HEK293T (cell line): Measurements from ENCODE around the gene DENND1B.
"Not testable (repeated sequence)": the region's sequence is repeated elsewhere in the genome, so short reads cannot be mapped to it uniquely, and the experiment has no call there.

Experiments used
- CTCF ChIA-PET: fragments of 350-600 bp; formaldehyde crosslinking; extraction: SDS; loops from one replicate; lab custom pipeline; 2021; ENCODE audit warnings: antibody characterized with exemption, inconsistent platforms; lab: Yijun Ruan, JAX
- POLR2A ChIA-PET: fragments of 350-600 bp; formaldehyde crosslinking; extraction: SDS; loops from one replicate; lab custom pipeline; 2020; ENCODE audit warnings: antibody characterized with exemption, inconsistent platforms; lab: Yijun Ruan, JAX
- DNase-seq: peaks from one replicate; pipeline ENCODE4 v3.0.0; 2012; ENCODE audit warnings: mixed read lengths; ENCODE audit errors: extremely low spot score
- ARNT ChIP-seq: fragments of 450-650 bp; IDR thresholded peaks from 2 replicates; pipeline ENCODE4 v1.6.1; 2017; ENCODE audit warnings: mild to moderate bottlenecking
- BHLHE40 ChIP-seq: fragments of 450-650 bp; IDR thresholded peaks from 2 replicates; pipeline ENCODE4 v1.6.1; 2016; ENCODE audit warnings: mild to moderate bottlenecking, moderate library complexity, borderline replicate concordance
- CTBP1 ChIP-seq: fragments of 450-650 bp; IDR thresholded peaks from 2 replicates; pipeline ENCODE4 v1.6.1; 2016; ENCODE audit warnings: borderline replicate concordance
- ELF4 ChIP-seq: fragments of 450-650 bp; IDR thresholded peaks from 2 replicates; pipeline ENCODE4 v1.6.1; 2017; ENCODE audit warnings: antibody characterized with exemption
- FOXA1 ChIP-seq: fragments of 450-650 bp; IDR thresholded peaks from 2 replicates; pipeline ENCODE4 v1.6.1; 2016; ENCODE audit warnings: mild to moderate bottlenecking
- FOXK2 ChIP-seq: fragments of 450-650 bp; IDR thresholded peaks from 2 replicates; pipeline ENCODE4 v1.6.1; 2016; ENCODE audit warnings: mild to moderate bottlenecking
- FOXM1 ChIP-seq: fragments of 450-650 bp; IDR thresholded peaks from 2 replicates; pipeline ENCODE4 v1.6.1; 2017; ENCODE audit warnings: mild to moderate bottlenecking, borderline replicate concordance
- HDGF ChIP-seq: fragments of 450-650 bp; IDR thresholded peaks from 2 replicates; pipeline ENCODE4 v1.6.1; 2017; ENCODE audit warnings: antibody characterized with exemption, borderline replicate concordance
- L3MBTL2 ChIP-seq: fragments of 450-650 bp; conservative IDR thresholded peaks from 2 replicates; pipeline ENCODE4 v1.6.1; 2016; ENCODE audit warnings: mild to moderate bottlenecking
- LEF1 ChIP-seq: fragments of 450-650 bp; IDR thresholded peaks from 2 replicates; pipeline ENCODE4 v1.6.1; 2017; ENCODE audit warnings: mild to moderate bottlenecking, borderline replicate concordance
- NFRKB ChIP-seq: fragments of 450-650 bp; IDR thresholded peaks from 2 replicates; pipeline ENCODE4 v1.6.1; 2016; ENCODE audit warnings: mild to moderate bottlenecking, moderate library complexity
- PKNOX1 ChIP-seq: fragments of 450-650 bp; IDR thresholded peaks from 2 replicates; pipeline ENCODE4 v1.6.1; 2016
- SP1 ChIP-seq: fragments of 450-650 bp; IDR thresholded peaks from 2 replicates; pipeline ENCODE4 v1.6.1; 2017
- SUZ12 ChIP-seq: fragments of 450-650 bp; IDR thresholded peaks from 2 replicates; pipeline ENCODE4 v1.6.1; 2016; ENCODE audit warnings: mild to moderate bottlenecking
- TARDBP ChIP-seq: fragments of 450-650 bp; IDR thresholded peaks from 2 replicates; pipeline ENCODE4 v1.6.1; 2016
- ZNF384 ChIP-seq: fragments of 450-650 bp; IDR thresholded peaks from 2 replicates; pipeline ENCODE4 v1.6.1; 2016

The DENND1B gene

GRCh38 chr1:197763307-197763706, 12.0 kb downstream of the DENND1B start:
- ChIA-PET POLR2A (no interaction called here), CTCF (no interaction called here)
- DNase-seq = no peak
- TF ChIP-seq CTBP1 = no peak
- no peak for TF ChIP-seq L3MBTL2
- TF ChIP-seq TARDBP = no peak
- TF ChIP-seq SUZ12 = no peak
- TF ChIP-seq PKNOX1 = no peak
- no peak for TF ChIP-seq HDGF
- TF ChIP-seq ARNT = no peak
- TF ChIP-seq FOXM1 = no peak

DNA sequence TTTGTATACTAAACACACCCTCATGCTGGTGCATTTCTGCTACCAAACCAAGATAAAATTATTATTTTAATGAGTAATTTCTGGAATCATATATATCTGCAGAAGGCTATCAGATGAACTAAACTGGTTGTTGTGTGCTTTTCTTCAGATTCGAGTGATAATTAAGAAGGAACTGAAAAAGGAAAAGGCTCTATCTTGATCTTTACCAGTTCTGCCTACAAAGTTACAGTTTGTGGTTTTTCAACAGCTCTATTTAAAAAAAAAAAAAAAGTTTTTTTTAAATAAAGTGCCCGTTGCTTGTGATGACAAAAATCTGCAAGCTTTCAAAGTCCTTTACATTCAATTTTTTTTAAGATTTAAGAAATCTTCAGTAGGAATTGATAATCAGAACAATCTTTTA, 13.6 kb downstream of the DENND1B start:
- no peak for DNase-seq
- ChIA-PET POLR2A (no interaction called here), CTCF (no interaction called here)
- no peak for TF ChIP-seq FOXA1
- no peak for TF ChIP-seq ELF4
- no peak for TF ChIP-seq FOXM1
- no peak for TF ChIP-seq BHLHE40
- no peak for TF ChIP-seq NFRKB
- TF ChIP-seq LEF1 = no peak
- TF ChIP-seq SP1 = no peak
- TF ChIP-seq SUZ12 = no peak
- TF ChIP-seq ZNF384 = no peak
- no peak for TF ChIP-seq FOXK2
- TF ChIP-seq HDGF = no peak
- no peak for TF ChIP-seq ARNT
- no peak for TF ChIP-seq TARDBP
- no peak for TF ChIP-seq L3MBTL2
- no peak for TF ChIP-seq PKNOX1

GRCh38 chr1:197755553-197755952, 19.7 kb downstream of the DENND1B start:
- CTCF ChIA-PET = interaction anchor here (0.8 kb wide), 1 partner anchor 171 kb away, joined by 3 read pairs; no protein-coding TSS in a partner anchor
- DNase-seq, POLR2A ChIA-PET: not testable (repeated sequence)

DNA sequence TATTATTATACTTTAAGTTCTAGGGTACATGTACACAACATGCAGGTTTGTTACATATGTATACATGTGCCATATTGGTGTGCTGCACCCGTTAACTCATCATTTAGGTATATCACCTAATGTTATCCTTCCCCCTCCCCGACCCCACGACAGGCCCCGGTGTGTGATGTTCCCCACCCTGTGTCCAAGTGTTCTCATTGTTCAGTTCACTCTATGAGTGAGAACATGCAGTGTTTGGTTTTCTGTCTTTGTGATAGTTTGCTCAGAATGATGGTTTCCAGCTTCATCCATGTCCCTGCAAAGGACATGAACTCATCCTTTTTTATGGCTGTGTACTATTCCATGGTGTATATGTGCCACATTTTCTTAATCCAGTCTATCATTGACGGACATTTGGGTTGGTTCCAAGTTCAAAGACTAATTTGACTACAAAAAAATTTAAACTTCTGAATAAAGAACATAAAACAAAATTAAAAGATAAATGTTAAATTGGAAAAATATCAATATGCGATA, 22.6 kb downstream of the DENND1B start:
- DNase-seq, POLR2A ChIA-PET, CTCF ChIA-PET: not testable (repeated sequence)

DNA sequence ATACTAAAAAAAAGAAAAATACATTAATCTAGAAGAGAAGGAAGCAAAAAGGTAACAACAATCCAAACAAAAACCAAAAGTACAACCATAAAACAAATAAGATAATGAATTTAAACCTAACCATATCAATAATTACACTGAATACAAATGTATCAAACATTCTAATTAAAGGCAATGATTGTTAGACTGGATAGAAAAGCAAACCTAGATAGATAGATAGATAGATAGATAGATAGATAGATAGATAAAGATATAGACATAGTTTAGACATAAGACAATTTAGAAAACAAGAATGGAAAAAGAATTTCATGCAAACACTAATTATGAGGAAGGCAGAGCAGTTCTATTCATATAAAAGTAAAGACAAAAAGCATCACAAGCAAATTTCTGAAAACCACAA, 24.9 kb downstream of the DENND1B start:
- POLR2A ChIA-PET = no interaction called here
- TF ChIP-seq L3MBTL2 (no peak), SP1 (no peak), NFRKB (no peak), SUZ12 (no peak), CTBP1 (no peak), HDGF (no peak), BHLHE40 (no peak), FOXK2 (no peak), LEF1 (no peak), FOXA1 (no peak), TARDBP (no peak), ARNT (no peak)
- CTCF ChIA-PET = no interaction called here
- DNase-seq = no peak

DNA sequence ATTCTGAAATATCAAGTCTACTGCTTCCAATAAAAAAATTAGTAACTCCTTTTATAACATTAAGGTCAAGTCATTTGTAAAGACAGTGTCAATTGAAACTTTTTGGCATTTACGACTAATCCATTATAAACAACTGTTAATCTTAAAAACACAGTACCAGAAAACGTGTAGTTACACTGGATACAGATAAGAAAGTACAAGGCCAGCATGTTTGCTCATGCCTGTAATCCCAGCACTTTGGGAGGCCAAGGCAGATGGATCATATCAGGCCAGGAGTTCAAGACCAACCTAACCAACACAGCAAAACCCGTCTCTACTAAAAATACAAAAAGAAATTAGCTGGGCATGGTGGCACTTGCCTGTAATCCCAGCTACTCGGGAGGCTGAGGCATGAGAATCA, 29.4 kb downstream of the DENND1B start:
- ChIA-PET CTCF (no interaction called here), POLR2A (no interaction called here)
- TF ChIP-seq L3MBTL2 (no peak), SP1 (no peak), ZNF384 (no peak), CTBP1 (no peak), TARDBP (no peak), HDGF (no peak)
- DNase-seq = no peak

- no peak for TF ChIP-seq FOXK2
- TF ChIP-seq PKNOX1 = no peak
- no peak for TF ChIP-seq FOXA1
- TF ChIP-seq NFRKB = no peak
- no peak for TF ChIP-seq ARNT
- no peak for DNase-seq
- ChIA-PET CTCF (no interaction called here), POLR2A (no interaction called here)
These were observed 30.3 kb downstream of the DENND1B start for GRCh38 chr1:197744979-197745378.

DNA sequence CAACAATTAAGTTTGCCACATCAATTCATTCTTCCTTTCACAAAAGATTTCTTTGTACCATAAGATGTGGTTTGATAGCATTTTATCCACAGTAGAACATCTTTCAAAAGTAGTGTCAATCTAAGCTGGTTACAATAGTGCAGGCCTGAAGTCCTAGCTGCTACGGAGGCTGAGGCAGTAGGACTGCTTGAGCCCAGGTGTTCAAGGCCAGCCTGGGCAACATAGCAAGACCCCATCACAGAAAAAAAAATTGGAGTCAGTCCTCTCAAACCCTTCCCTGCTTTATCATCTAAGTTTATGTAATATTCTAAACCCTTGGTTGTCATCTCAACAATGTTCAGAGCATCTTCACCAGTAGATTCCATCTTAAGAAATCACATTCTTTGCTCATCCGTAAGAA, 31.7 kb downstream of the DENND1B start:
- DNase-seq = no peak
- ChIA-PET CTCF (no interaction called here), POLR2A (no interaction called here)
- TF ChIP-seq SP1 (no peak), TARDBP (no peak), ARNT (no peak), L3MBTL2 (no peak), CTBP1 (no peak), ZNF384 (no peak), SUZ12 (no peak), HDGF (no peak), ELF4 (no peak), BHLHE40 (no peak), NFRKB (no peak)
